WTC11 (cell line): Measurements from ENCODE around the gene SREBF1.

ENCODE experiments used
- AFF4 ChIP-seq: sonication (generic); formaldehyde crosslinking; IDR thresholded peaks from 2 replicates; pipeline ENCODE4 v1.8.1; 2023; ENCODE audit warnings: mild to moderate bottlenecking, missing genetic modification reagents, borderline replicate concordance
- ATF3 ChIP-seq: sonication (generic); formaldehyde crosslinking; conservative IDR thresholded peaks from 2 replicates; pipeline ENCODE4 v1.8.1; 2022; ENCODE audit warnings: mild to moderate bottlenecking, missing genetic modification reagents
- ATF6 ChIP-seq: sonication (generic); formaldehyde crosslinking; IDR thresholded peaks from 2 replicates; pipeline ENCODE4 v1.8.1; 2023; ENCODE audit warnings: mild to moderate bottlenecking, missing genetic modification reagents
- CDX4 ChIP-seq: fragments of 250-450 bp; sonication (Bioruptor Pico); IDR thresholded peaks from 2 replicates; pipeline ENCODE4 v1.9.0; 2021; ENCODE audit warnings: moderate library complexity, mild to moderate bottlenecking, inconsistent platforms, borderline replicate concordance
- CREM ChIP-seq: sonication (generic); formaldehyde crosslinking; IDR thresholded peaks from 2 replicates; pipeline ENCODE4 v1.8.1; 2022; ENCODE audit warnings: mild to moderate bottlenecking, missing genetic modification reagents, moderate library complexity
- CTCF ChIP-seq: fragments of 200-600 bp; IDR thresholded peaks from 2 replicates; pipeline ENCODE4 v1.8.0; 2022; ENCODE audit warnings: antibody characterized with exemption
- E2F5 ChIP-seq: sonication (generic); formaldehyde crosslinking; IDR thresholded peaks from 2 replicates; pipeline ENCODE4 v1.8.1; 2022; ENCODE audit warnings: mild to moderate bottlenecking, moderate library complexity, missing genetic modification reagents
- ELF4 ChIP-seq: sonication (generic); formaldehyde crosslinking; IDR thresholded peaks from 2 replicates; pipeline ENCODE4 v1.8.1; 2022; ENCODE audit warnings: low read depth, mild to moderate bottlenecking, moderate library complexity, missing genetic modification reagents
- FOXJ3 ChIP-seq: sonication (generic); formaldehyde crosslinking; IDR thresholded peaks from 2 replicates; pipeline ENCODE4 v1.9.0; 2021; ENCODE audit warnings: missing genetic modification reagents, mild to moderate bottlenecking, borderline replicate concordance
- HMGXB4 ChIP-seq: sonication (generic); formaldehyde crosslinking; IDR thresholded peaks from 2 replicates; pipeline ENCODE4 v1.8.1; 2023; ENCODE audit warnings: mild to moderate bottlenecking, moderate library complexity, missing genetic modification reagents
- JUN ChIP-seq: sonication (generic); formaldehyde crosslinking; IDR thresholded peaks from 2 replicates; pipeline ENCODE4 v1.8.0; 2023; ENCODE audit warnings: mild to moderate bottlenecking, missing genetic modification reagents
- MLX ChIP-seq: sonication (generic); formaldehyde crosslinking; IDR thresholded peaks from 2 replicates; pipeline ENCODE4 v1.8.1; 2023; ENCODE audit warnings: mild to moderate bottlenecking, missing genetic modification reagents, moderate library complexity
- NR1H2 ChIP-seq: sonication (generic); formaldehyde crosslinking; IDR thresholded peaks from 2 replicates; pipeline ENCODE4 v1.9.0; 2021; ENCODE audit warnings: mild to moderate bottlenecking, moderate library complexity, missing genetic modification reagents
- USF2 ChIP-seq: sonication (generic); formaldehyde crosslinking; IDR thresholded peaks from 2 replicates; pipeline ENCODE4 v1.8.1; 2023; ENCODE audit warnings: mild to moderate bottlenecking, missing genetic modification reagents, moderate library complexity

GRCh38 chr17:17763734-17764133 lies 73.1 kb downstream of the SREBF1 start:
- TF ChIP-seq CREM (no peak), FOXJ3 (CRISPR knock-in tag) (no peak), CTCF (no peak), USF2 (CRISPR knock-in tag) (no peak), AFF4 (no peak), JUN (CRISPR knock-in tag) (no peak), ATF6 (CRISPR knock-in tag) (no peak), MLX (CRISPR knock-in tag) (no peak), ELF4 (CRISPR knock-in tag) (no peak), CDX4 (CRISPR knock-in tag) (no peak), HMGXB4 (CRISPR knock-in tag) (no peak), ATF3 (CRISPR knock-in tag) (no peak), E2F5 (no peak), NR1H2 (CRISPR knock-in tag) (no peak)
